Fibroblast of pulmonary artery (primary cell): Measurements from ENCODE around the gene FMR1.

Source experiments
- DNase-seq: peaks from one replicate; pipeline ENCODE4 v3.0.0-alpha.2; 2010; ENCODE audit warnings: low read depth
- H3K4me3 ChIP-seq: replicated peaks from 2 replicates; pipeline ENCODE4 v1.5.1; 2011; ENCODE audit warnings: low read depth, mild to moderate bottlenecking, control low read depth, low read length, moderate library complexity
- CTCF ChIP-seq: IDR thresholded peaks from 2 replicates; pipeline ENCODE4 v1.5.1; 2011; ENCODE audit warnings: mild to moderate bottlenecking, control low read depth, low read length, inconsistent platforms; ENCODE audit errors: missing control alignments

Gene FMR1

GRCh38 chrX:147933815-147934214 is 22.1 kb downstream of the FMR1 start:
- DNase-seq, result peak; percentile 3
- TF ChIP-seq CTCF, result no peak
- no peak overlapping the region for H3K4me3 ChIP-seq

DNA sequence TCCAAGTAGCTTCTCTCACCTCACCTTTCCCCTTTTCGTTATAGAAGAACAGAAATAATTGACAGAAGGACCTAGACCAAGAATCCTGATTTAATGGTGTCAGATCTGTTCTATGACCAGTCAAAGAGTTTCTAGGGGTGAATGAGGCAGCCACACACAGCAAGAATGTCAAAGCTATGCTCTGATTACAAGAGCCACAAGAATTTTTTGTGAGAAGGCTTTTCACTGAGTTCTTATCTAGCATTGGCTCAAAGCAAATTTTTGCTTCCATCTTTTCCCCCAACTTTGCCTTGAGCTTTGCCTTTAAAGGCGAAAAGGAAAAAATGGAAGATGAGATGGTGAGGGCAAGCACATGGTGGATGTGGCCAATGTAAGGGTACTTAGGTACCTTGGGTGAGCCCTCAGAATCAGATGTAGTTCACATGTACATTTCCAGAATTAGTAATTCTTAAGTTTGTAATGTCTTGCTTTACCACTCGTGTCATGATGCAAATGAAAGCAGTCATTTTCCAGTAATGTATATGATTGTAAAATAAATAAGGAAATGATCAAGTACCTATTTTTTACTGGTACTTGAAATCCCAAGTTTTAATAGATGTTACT is 23.5 kb downstream of the FMR1 start:
- no peak overlapping the region for H3K4me3 ChIP-seq
- DNase-seq, result no peak
- no peak for TF ChIP-seq CTCF

GRCh38 chrX:147945286-147945685 is 33.6 kb downstream of the FMR1 start:
- DNase-seq, result no peak
- no peak overlapping the region for H3K4me3 ChIP-seq
- TF ChIP-seq CTCF, result no peak

DNA sequence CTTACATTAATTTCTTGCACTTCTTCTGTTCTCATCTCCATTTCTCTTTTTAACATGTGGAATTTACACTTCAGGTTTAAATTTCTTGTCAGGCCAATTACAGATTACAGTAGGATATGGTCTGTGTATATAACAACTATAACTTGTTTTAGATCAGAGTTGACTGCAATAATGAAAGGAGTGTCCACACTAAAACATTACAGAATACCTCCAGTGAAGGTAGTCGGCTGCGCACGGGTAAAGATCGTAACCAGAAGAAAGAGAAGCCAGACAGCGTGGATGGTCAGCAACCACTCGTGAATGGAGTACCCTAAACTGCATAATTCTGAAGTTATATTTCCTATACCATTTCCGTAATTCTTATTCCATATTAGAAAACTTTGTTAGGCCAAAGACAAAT is 36.8 kb downstream of the FMR1 start:
- no peak overlapping the region for H3K4me3 ChIP-seq
- DNase-seq, result no peak
- no peak for TF ChIP-seq CTCF

DNA sequence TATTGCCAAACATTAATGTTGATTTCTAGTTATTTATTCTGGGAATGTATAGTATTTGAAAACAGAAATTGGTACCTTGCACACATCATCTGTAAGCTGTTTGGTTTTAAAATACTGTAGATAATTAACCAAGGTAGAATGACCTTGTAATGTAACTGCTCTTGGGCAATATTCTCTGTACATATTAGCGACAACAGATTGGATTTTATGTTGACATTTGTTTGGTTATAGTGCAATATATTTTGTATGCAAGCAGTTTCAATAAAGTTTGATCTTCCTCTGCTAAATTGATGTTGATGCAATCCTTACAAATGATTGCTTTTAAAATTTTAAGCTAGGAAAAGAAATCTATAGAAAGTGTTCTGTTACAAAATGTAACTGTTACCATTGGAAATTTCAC is 38.6 kb downstream of the FMR1 start:
- no peak for TF ChIP-seq CTCF
- no peak overlapping the region for H3K4me3 ChIP-seq
- DNase-seq, result no peak

- no peak for DNase-seq
- no peak overlapping the region for H3K4me3 ChIP-seq
- TF ChIP-seq CTCF, result no peak
Measured at GRCh38 chrX:147953976-147954375, 42.3 kb downstream of the FMR1 start.

DNA sequence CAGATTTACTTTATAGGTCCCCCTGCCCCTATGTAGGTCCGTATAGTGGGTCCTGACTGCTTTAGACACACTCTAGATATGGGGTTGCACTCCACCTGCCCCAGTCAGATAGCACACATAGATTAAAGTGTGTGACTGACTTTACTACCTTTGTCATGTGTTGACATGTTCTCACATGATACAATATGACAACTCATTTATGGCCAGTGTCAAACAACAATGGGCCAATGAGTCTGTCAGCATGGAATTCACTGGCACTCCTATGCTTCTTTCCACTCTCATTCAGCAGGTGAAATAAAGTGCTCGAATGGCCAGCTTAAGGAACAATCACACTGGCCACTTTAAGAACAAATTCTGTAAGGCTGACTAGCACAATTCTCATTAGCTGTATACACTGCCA is 45.6 kb downstream of the FMR1 start:
- no peak overlapping the region for H3K4me3 ChIP-seq
- DNase-seq, result no peak
- TF ChIP-seq CTCF, result no peak
